A549 treated with AZD2906 at 1 μM for 4 hours (cell line): ENCODE measurements around the gene KRTAP25-1. TPM values are rescaled to one million over a fixed set of nuclear protein-coding genes. Genes with fewer than 3 reads are reported as not detected.

ENCODE experiments used
- total RNA-seq: library from RNA; stranded (reverse); fragments of 200-300 nt; extraction: Qiagen RNA extraction; gene quantifications from 5 replicates; pipeline ENCODE4 v1.2.3, GENCODE V29; 2022

KRTAP25-1 gene
- not detected in 5 replicates for total RNA-seq

GRCh38 chr21:30289215-30289614 is at the start of gene KRTAP25-1:
Gene KRTAP25-1, minus strand, starts transcription at chr21:30289514. Its CDS starts 24 bp downstream, at chr21:30289490.

GRCh38 chr21:30337276-30337744 is 48.0 kb upstream of the KRTAP25-1 start, which contains the start of gene KRTAP27-1:
Gene KRTAP27-1, minus strand, starts transcription at chr21:30337694. Its CDS starts 26 bp downstream, at chr21:30337668.

GRCh38 chr21:30320215-30320614 is 30.9 kb upstream of the KRTAP25-1 start, which contains the start of gene KRTAP26-1:
Gene KRTAP26-1, minus strand, starts transcription at chr21:30320315. Its CDS starts 280 bp downstream, at chr21:30320035.

GRCh38 chr21:30282850-30283249 is 6.5 kb downstream of the KRTAP25-1 start, which contains the start of gene KRTAP24-1:
Gene KRTAP24-1, minus strand, starts transcription at chr21:30282950. Its CDS starts 18 bp downstream, at chr21:30282932.

Other genes starting within 250 kb of the KRTAP25-1 start
- gene CLDN17, start 122.7 kb downstream of the KRTAP25-1 start, total RNA-seq = not detected in 5 replicates
- not detected in 5 replicates for gene CLDN8, start 73.4 kb downstream of the KRTAP25-1 start, total RNA-seq
- gene KRTAP24-1, start 6.6 kb downstream of the KRTAP25-1 start, total RNA-seq = not detected in 5 replicates
- not detected in 5 replicates for gene KRTAP26-1, start 30.8 kb upstream of the KRTAP25-1 start, total RNA-seq
- gene KRTAP27-1, start 48.2 kb upstream of the KRTAP25-1 start, total RNA-seq = not detected in 5 replicates
- gene KRTAP23-1, start 59.1 kb upstream of the KRTAP25-1 start, total RNA-seq = not detected in 5 replicates
- not detected in 5 replicates for gene KRTAP13-2, start 82.8 kb upstream of the KRTAP25-1 start, total RNA-seq
- gene KRTAP13-1, start 106.5 kb upstream of the KRTAP25-1 start, total RNA-seq = not detected in 5 replicates
- not detected in 5 replicates for gene KRTAP13-3, start 136.4 kb upstream of the KRTAP25-1 start, total RNA-seq
- gene KRTAP13-4, start 140.7 kb upstream of the KRTAP25-1 start, total RNA-seq = not detected in 5 replicates
- not detected in 5 replicates for gene KRTAP15-1, start 150.8 kb upstream of the KRTAP25-1 start, total RNA-seq
- gene KRTAP19-1, start 190.9 kb upstream of the KRTAP25-1 start, total RNA-seq = not detected in 5 replicates
- not detected in 5 replicates for gene KRTAP19-2, start 197.9 kb upstream of the KRTAP25-1 start, total RNA-seq
- not detected in 5 replicates for gene KRTAP19-3, start 202.5 kb upstream of the KRTAP25-1 start, total RNA-seq
- not detected in 5 replicates for gene KRTAP19-4, start 207.7 kb upstream of the KRTAP25-1 start, total RNA-seq
- gene KRTAP19-5, start 212.6 kb upstream of the KRTAP25-1 start, total RNA-seq = not detected in 5 replicates